ENCODE measurements around the gene ENTPD5.

ENTPD5 gene

GRCh38 chr14:74038020-74038859 is 19.2 kb upstream of the ENTPD5 start:
- Histone ChIP-seq H3K27me3 (ENCODE audit: insufficient read depth, low read length, poor library complexity, severe bottlenecking) (no peaks in the 10 kb centered on the region), H3K4me2 (ENCODE audit: low read depth, low read length, poor library complexity, severe bottlenecking) (no peak overlapping the region), H3K4me3 (ENCODE audit: low read length, poor library complexity, severe bottlenecking) (no peak overlapping the region), H3K9me2 (replicated peaks; ENCODE audit: low read depth, low read length) (no peaks in the 10 kb centered on the region), H3K9ac (ENCODE audit: low read depth, low read length, poor library complexity, severe bottlenecking) (no peak overlapping the region), H3K4me1 (ENCODE audit: insufficient read depth, low read length, poor library complexity, severe bottlenecking) (no peaks in the 10 kb centered on the region), H3F3A (ENCODE audit: low read depth) (no peaks in the 10 kb centered on the region), H3K9me3 (ENCODE audit: insufficient read depth, low read depth, low read length) (no peaks in the 10 kb centered on the region), H4K20me1 (ENCODE audit: insufficient read depth, low read length, poor library complexity, severe bottlenecking) (no peaks in the 10 kb centered on the region), H3K36me3 (ENCODE audit: insufficient read depth, low read length) (no peaks in the 10 kb centered on the region), H2AFZ (ENCODE audit: low read length) (no peak overlapping the region), H3K79me2 (ENCODE audit: insufficient read depth, low read length) (no peaks in the 10 kb centered on the region)
- TF ChIP-seq CTCF (conservative IDR thresholded peaks at IDR 0.05; ENCODE audit: low read length) = peak; percentile 81
- TF ChIP-seq EZH2phosphoT487 (IDR thresholded peaks at IDR 0.05; ENCODE audit: borderline replicate concordance) = no peak

GRCh38 chr14:74035556-74035955 is 16.5 kb upstream of the ENTPD5 start:
- Histone ChIP-seq H3K4me2 (ENCODE audit: low read depth, low read length, poor library complexity, severe bottlenecking) (no peak overlapping the region), H4K20me1 (ENCODE audit: insufficient read depth, low read length, poor library complexity, severe bottlenecking) (no peaks in the 10 kb centered on the region), H3K27me3 (ENCODE audit: insufficient read depth, low read length, poor library complexity, severe bottlenecking) (no peaks in the 10 kb centered on the region), H3K36me3 (ENCODE audit: insufficient read depth, low read length) (no peaks in the 10 kb centered on the region), H3K4me1 (ENCODE audit: insufficient read depth, low read length, poor library complexity, severe bottlenecking) (no peaks in the 10 kb centered on the region), H3F3A (ENCODE audit: low read depth) (no peaks in the 10 kb centered on the region), H2AFZ (ENCODE audit: low read length) (no peak overlapping the region), H3K79me2 (ENCODE audit: insufficient read depth, low read length) (no peaks in the 10 kb centered on the region), H3K9me3 (ENCODE audit: insufficient read depth, low read depth, low read length) (no peaks in the 10 kb centered on the region), H3K9me2 (replicated peaks; ENCODE audit: low read depth, low read length) (no peaks in the 10 kb centered on the region), H3K9ac (ENCODE audit: low read depth, low read length, poor library complexity, severe bottlenecking) (no peak overlapping the region), H3K4me3 (ENCODE audit: low read length, poor library complexity, severe bottlenecking) (no peak overlapping the region)
- no peak for TF ChIP-seq EZH2phosphoT487 (IDR thresholded peaks at IDR 0.05; ENCODE audit: borderline replicate concordance)
- TF ChIP-seq CTCF (conservative IDR thresholded peaks at IDR 0.05; ENCODE audit: low read length) = no peak

GRCh38 chr14:74034572-74034971 is 15.5 kb upstream of the ENTPD5 start:
- H3K9ac ChIP-seq (ENCODE audit: low read depth, low read length, poor library complexity, severe bottlenecking) = no peak overlapping the region
- no peak overlapping the region for H2AFZ ChIP-seq (ENCODE audit: low read length)
- H3K4me1 ChIP-seq (ENCODE audit: insufficient read depth, low read length, poor library complexity, severe bottlenecking) = no peaks in the 10 kb centered on the region
- no peaks in the 10 kb centered on the region for H3K9me2 ChIP-seq (replicated peaks; ENCODE audit: low read depth, low read length)
- H3K27me3 ChIP-seq (ENCODE audit: insufficient read depth, low read length, poor library complexity, severe bottlenecking) = no peaks in the 10 kb centered on the region
- no peak for TF ChIP-seq EZH2phosphoT487 (IDR thresholded peaks at IDR 0.05; ENCODE audit: borderline replicate concordance)
- H3F3A ChIP-seq (ENCODE audit: low read depth) = no peaks in the 10 kb centered on the region
- H3K4me2 ChIP-seq (ENCODE audit: low read depth, low read length, poor library complexity, severe bottlenecking) = no peak overlapping the region
- no peaks in the 10 kb centered on the region for H4K20me1 ChIP-seq (ENCODE audit: insufficient read depth, low read length, poor library complexity, severe bottlenecking)
- no peaks in the 10 kb centered on the region for H3K36me3 ChIP-seq (ENCODE audit: insufficient read depth, low read length)
- no peak overlapping the region for H3K4me3 ChIP-seq (ENCODE audit: low read length, poor library complexity, severe bottlenecking)
- no peaks in the 10 kb centered on the region for H3K79me2 ChIP-seq (ENCODE audit: insufficient read depth, low read length)
- no peaks in the 10 kb centered on the region for H3K9me3 ChIP-seq (ENCODE audit: insufficient read depth, low read depth, low read length)

GRCh38 chr14:74029136-74029535 is 10.0 kb upstream of the ENTPD5 start:
- Histone ChIP-seq H3K27me3 (ENCODE audit: insufficient read depth, low read length, poor library complexity, severe bottlenecking) (no peaks in the 10 kb centered on the region), H3F3A (ENCODE audit: low read depth) (no peaks in the 10 kb centered on the region), H3K4me2 (ENCODE audit: low read depth, low read length, poor library complexity, severe bottlenecking) (no peak overlapping the region), H4K20me1 (ENCODE audit: insufficient read depth, low read length, poor library complexity, severe bottlenecking) (no peaks in the 10 kb centered on the region), H3K9me2 (replicated peaks; ENCODE audit: low read depth, low read length) (no peaks in the 10 kb centered on the region), H3K36me3 (ENCODE audit: insufficient read depth, low read length) (no peaks in the 10 kb centered on the region), H3K4me3 (ENCODE audit: low read length, poor library complexity, severe bottlenecking) (no peak overlapping the region), H3K4me1 (ENCODE audit: insufficient read depth, low read length, poor library complexity, severe bottlenecking) (no peaks in the 10 kb centered on the region), H3K9ac (ENCODE audit: low read depth, low read length, poor library complexity, severe bottlenecking) (no peak overlapping the region), H3K79me2 (ENCODE audit: insufficient read depth, low read length) (no peaks in the 10 kb centered on the region), H2AFZ (ENCODE audit: low read length) (no peak overlapping the region), H3K9me3 (ENCODE audit: insufficient read depth, low read depth, low read length) (no peaks in the 10 kb centered on the region)
- TF ChIP-seq CTCF (conservative IDR thresholded peaks at IDR 0.05; ENCODE audit: low read length) = no peak
- TF ChIP-seq EZH2phosphoT487 (IDR thresholded peaks at IDR 0.05; ENCODE audit: borderline replicate concordance) = no peak
